NK-92 (cell line): ENCODE measurements around the gene PRND.

Experiments
- DNase-seq: peaks from one replicate; lab custom pipeline; 2025; ENCODE audit not compliant: unreplicated experiment; lab: John Stamatoyannopoulos, UW

The PRND gene

DNA sequence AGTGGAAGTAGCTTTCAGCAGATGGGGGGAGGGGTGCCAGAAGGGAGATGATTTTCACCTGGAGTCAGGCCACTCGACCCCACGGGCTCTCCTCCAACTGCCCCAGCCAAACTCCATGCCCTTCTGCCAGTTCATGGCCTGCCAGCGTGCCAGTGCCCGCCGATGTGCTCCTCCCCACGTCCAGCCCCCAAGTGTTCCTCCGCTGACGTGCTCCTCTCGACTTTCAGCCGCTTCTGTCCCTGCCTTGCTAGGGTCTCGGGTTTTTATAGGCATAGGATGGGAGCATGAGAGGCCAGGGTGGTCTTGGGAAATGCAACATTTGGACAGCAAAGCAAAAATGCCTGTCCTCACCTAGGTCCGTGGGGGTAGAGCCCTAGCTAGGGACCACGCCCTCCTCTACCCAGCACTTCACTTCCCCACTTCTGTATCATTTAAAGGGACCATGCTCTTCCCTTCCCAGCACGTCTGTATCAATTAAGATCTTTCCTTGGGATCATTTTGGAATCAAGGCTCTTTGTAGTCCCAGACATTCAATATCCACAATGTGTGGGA is 54.4 kb downstream of the PRND start:
- no peak for DNase-seq
